GM21723 (cell line): Measurements from ENCODE around the gene GJA1.
"Not testable (repeated sequence)": the region's sequence is repeated elsewhere in the genome, so short reads cannot be mapped to it uniquely, and the experiment has no call there.

Experiments
- ATAC-seq: cut with Tn5 transposase; IDR thresholded peaks from one replicate; pipeline ENCODE4 v1.9.1; 2021; ENCODE audit warnings: mild to moderate bottlenecking, moderate library complexity; ENCODE audit not compliant: unreplicated experiment

Gene GJA1

GRCh38 chr6:121436960-121437850 lies 1.8 kb downstream of the GJA1 start:
- ATAC-seq: no peak

- ATAC-seq: no peak
These were observed 2.6 kb downstream of the GJA1 start for GRCh38 chr6:121437851-121438651.

- no peak for ATAC-seq
These were observed 3.4 kb downstream of the GJA1 start for GRCh38 chr6:121438869-121439268.

GRCh38 chr6:121439475-121439874 lies 4.0 kb downstream of the GJA1 start:
- ATAC-seq: no peak

- ATAC-seq: no peak
These were observed 4.5 kb downstream of the GJA1 start for GRCh38 chr6:121439926-121440325.

- no peak for ATAC-seq
These were observed 6.0 kb downstream of the GJA1 start for GRCh38 chr6:121441477-121441876.

GRCh38 chr6:121442576-121442975 lies 7.1 kb downstream of the GJA1 start:
- no peak for ATAC-seq

- ATAC-seq: no peak
These were observed 8.6 kb downstream of the GJA1 start for GRCh38 chr6:121443971-121444541.

GRCh38 chr6:121446705-121447104 lies 11.3 kb downstream of the GJA1 start:
- not testable (repeated sequence) for ATAC-seq

- ATAC-seq: not testable (repeated sequence)
These were observed 12.3 kb downstream of the GJA1 start for GRCh38 chr6:121447746-121448145.

- not testable (repeated sequence) for ATAC-seq
These were observed 13.1 kb downstream of the GJA1 start for GRCh38 chr6:121448528-121448927.

- ATAC-seq: no peak
These were observed 13.9 kb downstream of the GJA1 start for GRCh38 chr6:121449331-121449730.

GRCh38 chr6:121450242-121450641 lies 14.8 kb downstream of the GJA1 start:
- no peak for ATAC-seq

GRCh38 chr6:121451250-121451649 lies 15.8 kb downstream of the GJA1 start:
- ATAC-seq: no peak

GRCh38 chr6:121453191-121453590 lies 17.7 kb downstream of the GJA1 start:
- ATAC-seq: no peak

GRCh38 chr6:121460170-121460569 lies 24.7 kb downstream of the GJA1 start:
- ATAC-seq: no peak

GRCh38 chr6:121463087-121463486 lies 27.6 kb downstream of the GJA1 start:
- ATAC-seq: no peak

GRCh38 chr6:121465101-121465500 lies 29.7 kb downstream of the GJA1 start:
- no peak for ATAC-seq

- ATAC-seq: no peak
These were observed 44.1 kb downstream of the GJA1 start for GRCh38 chr6:121479486-121480098.

GRCh38 chr6:121480099-121480713 lies 44.8 kb downstream of the GJA1 start:
- no peak for ATAC-seq
